GM21423 (cell line): ENCODE results near the gene ADAM12.

Experiments used
- ATAC-seq: cut with Tn5 transposase; IDR thresholded peaks from one replicate; pipeline ENCODE4 v1.9.1; 2021; ENCODE audit warnings: mild to moderate bottlenecking, moderate library complexity; ENCODE audit not compliant: unreplicated experiment

Gene ADAM12

DNA sequence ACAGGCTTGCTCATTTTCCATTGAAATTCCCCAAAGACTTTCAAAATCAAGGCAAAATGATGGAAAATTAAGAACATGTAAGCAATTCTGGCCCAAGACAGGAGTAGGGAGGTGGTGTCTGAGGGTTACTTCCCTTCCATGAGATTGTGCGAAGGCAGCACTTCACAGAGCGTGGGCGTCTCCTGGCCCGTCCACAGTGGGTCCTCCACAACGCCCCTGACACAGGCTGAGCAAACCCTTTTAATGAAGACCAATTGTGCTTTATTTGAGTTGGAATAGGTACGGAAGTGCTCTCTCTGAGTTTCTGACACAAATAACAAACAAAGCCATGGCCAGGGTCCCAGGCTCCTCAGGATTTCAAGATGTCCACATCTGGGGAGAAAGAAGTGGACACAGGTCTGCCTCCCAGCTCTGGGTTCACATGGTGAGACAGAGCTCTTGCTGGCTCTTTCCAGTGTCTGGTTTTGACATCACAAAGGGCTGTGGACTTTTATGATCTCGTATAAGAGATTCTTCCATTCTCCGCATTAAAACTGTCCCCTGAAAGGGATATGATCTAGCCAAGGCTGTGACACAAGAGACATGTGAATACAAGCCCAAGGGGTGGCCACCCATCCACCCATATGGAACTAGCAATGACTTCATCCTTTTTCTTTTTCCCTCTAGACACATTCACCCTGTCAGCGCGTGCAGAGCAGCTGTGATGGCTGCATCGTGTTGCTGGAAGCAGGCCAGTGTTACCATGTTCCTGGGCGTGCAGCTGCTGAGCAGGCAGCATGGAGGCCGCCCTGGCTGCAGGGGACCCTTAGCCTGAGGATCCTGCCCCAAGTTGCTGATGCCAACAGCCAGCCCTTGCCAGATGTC is 145.6 kb downstream of the ADAM12 start:
- ATAC-seq, result no peak

DNA sequence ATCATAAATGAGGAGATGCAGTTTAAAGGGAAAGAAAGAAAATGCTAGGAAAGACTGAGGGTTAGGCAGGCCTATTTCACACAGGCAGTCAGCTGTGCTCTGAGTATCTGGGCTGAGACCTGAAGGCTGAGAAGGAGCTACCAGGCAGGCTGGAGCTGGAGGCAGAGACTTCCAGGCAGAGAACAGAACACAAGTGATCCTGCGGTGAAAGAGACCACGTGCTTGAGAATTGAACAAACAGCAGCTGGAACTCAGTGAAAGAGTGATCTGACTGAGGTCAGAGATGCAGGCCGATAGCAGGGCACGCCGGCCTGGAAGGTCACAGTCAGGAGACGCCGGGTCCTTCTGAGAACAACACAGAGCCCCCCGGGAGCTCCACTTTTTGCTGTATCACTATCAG is 147.8 kb downstream of the ADAM12 start:
- no peak for ATAC-seq

DNA sequence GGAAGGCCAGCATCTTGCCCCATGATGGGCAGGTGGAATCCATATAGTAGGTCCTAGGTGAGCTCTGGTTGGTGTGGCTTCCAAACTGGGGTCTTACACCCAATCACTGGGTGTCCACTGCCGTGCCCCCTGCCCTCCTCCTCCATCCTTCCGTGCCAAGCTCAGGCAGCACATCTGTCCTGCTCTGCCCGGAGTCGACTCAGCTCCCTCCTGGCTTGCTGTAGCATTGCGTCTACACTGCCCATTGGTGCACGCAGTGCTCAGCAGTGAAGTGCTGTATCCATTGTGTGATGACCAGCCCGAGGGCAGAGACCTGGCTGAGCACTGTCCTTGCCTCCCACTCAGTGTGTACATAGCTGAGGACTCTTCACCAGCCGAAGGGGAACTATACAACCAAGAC is 148.4 kb downstream of the ADAM12 start:
- no peak for ATAC-seq

DNA sequence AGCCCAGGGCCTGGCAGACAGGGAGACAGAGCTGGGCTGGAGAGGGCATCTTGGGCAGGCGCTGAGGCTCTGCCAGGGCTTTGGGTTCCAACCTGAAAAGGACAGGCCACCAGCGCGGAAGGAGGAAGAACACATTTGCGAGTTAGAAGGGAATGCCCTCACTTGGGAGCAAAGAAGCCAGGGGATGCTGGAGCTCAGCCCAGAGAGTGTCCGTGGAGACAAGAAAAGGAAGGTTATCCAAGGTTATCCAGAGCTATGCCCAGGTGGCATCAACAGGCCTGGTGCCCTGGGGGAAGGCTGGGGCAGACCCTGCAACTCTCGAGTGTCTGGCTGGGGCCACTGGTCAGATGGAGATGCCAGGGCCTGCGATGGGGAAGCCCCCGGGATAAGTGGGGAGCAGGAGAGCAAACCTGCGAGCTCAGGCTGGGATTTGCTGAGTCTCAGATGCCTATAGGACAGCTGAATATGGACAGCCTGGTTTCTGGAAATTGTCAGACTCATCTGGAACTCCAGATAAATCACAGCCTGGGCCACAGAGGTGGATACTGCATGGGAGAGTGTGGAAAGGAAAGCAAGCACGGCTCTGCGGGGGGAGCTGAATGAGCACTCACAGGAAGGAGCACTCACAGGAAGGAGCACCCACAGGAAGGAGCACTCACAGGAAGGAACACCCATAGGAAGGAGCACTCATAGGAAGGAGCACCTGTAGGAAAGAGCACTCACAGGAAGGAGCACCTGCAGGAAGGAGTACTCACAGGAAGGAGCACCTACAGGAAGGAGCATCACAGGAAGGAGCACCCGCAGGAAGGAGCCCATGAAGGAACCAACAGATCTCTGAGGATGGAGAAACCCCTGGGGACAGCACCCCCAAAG is 152.1 kb downstream of the ADAM12 start:
- no peak for ATAC-seq

DNA sequence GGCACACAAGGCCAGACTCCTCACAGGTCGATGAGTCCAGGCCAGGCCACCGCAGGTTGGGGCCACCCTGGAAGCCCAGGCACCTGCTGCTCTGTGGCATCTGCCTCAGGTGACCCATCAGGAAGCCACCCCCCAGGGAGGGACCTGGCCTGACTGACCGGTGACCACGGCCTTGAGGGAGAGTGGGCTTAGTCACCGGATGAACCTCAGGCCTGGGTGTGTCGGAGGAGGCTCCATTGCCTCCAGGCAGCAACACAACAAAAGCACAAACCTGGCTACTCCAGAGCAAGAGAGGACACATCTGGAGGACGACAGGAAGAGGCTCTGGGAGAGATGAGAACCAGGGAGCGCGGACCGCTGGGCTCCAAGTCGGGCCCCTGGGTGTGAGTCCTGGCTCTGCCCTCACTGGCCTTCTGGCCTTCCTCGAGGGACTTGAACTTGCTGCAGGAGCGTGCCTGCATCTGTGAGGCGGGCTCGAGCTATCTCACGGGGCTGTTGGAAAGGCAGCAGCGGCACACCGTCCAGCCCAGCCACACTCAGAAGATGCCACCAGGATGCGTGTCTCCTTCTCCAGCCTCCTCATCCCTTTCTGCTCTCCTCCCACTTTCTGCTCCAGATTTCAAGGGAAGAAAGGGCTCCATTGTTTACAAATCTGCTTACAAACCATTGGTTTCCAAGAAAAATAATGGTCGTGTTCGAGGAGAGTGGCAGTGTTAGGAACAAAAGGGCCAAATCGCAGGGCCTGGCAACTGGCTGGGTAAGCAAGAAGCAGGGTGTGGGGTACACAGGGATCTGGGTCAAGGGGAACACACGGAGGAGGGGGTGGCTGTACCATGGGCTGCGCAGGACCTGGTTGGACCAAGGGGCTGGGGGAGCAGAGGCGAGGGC is 152.9 kb downstream of the ADAM12 start:
- no peak for ATAC-seq

DNA sequence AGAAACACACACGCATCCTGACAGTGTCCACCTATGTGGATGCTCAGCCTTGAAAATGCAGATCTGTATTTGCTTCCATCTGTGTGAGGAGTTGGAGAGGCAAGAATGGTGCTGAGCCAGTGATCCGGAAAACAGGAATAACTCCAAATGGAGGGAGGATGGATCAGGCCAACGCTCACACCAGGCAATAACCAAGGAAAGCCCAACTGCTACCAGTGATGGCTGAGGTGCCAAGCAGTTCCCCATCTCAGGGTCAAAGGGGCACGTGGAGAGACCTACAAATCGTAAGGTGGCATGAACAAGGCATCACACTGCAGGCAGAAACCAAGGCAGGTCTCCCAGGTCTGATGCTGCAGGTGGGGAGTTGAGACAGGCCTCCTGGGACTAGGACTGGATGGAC is 153.6 kb downstream of the ADAM12 start:
- no peak for ATAC-seq

DNA sequence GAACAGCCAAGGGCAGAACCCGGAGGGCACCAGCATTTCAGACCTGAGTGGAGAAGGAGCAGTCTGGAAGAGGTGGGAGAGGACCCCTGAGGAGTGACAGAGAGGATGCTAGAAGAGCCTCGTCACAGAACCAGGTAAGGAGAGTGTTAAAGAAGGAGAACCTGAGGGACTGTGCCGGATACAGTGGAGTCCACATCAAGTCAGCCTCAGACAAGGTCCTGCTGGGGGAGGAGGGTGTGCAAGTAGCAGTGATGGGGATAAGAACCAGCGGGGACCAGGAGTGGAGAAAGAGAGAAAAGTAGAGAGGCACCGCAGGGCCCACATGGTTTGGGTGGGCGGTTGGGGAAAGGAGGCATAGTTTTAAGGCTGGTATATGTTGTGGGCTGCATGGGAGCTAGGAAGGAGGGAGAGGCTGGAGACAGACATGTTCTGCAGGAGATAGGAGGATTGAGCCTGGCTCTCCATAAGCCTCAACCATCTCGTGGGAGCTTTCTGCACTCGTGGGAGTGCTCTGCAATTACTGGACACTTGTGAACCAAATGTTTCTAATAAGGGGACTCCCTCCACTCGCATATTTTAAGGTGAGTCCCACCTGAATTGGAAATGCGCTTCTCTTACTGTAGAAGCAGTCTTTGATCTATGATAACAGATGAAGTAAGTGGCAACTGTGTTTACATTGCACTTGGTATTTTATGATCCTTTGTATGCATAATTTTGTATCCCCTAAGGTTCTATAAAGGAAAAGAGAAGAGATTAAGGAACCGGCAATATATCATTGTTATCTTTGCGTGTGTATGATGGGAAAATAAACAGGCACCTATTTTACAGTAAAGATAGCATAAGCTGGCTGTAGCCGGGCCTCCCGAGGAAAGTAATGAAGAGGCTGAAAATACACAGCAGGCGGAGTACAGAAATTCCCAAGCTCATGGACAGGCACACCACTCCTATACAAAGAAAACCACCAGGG is 154.8 kb downstream of the ADAM12 start:
- ATAC-seq, result no peak

DNA sequence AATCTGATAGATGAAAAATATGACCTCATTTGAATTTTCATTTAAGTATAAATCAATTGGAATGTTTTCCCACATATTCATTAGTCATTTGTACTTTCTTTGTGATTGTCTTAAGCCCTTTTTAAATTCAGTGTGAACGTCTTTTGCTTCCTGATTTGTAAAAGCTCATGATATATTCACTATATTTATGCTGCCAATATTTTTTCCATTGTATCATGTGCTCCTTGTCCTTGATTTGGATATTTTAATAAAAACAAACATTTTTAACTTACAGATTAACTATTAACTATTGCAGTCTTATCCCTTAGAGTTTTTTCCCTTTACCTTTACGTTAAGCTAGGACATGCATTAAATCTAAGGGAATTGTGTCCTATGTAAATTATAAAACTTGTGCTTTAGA is 157.7 kb downstream of the ADAM12 start:
- no peak for ATAC-seq

DNA sequence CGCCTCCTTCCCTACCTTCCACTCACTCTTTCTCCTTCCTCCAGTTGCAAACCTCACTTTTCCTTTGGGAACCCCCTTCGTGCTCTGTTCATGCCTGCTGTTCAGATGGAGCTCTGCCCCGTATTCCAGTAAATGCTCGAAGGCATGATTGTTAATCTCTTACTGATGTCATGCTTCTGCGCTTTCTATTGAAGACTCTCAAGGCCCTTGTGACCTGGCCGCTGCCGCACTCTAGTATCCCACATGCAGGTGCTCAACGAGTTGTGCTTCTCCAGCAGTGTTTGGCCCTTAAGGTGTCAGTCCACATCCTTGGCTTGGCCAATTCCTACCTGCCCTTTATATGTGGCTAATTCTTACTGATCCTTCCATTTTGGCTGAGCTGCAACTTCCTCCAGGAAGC is 158.6 kb downstream of the ADAM12 start:
- ATAC-seq, result no peak

DNA sequence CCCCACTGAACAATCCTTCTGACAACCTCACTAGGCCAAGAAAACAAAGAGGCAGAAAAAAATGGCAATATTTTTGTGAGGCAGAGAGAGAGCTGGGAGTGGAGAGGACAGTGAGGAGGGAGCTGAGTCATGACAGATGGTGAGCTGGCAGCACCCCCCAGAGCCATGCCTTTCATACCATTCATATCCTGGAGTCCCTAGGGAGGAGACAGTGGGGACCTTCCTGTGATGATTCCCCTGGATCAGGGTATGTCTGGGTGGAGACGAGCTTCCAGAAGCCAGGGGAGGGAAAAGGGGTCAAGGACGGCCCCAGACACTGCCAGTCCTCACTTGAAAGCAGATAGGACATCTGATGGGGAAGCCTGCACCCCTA is 160.5 kb downstream of the ADAM12 start:
- no peak for ATAC-seq

DNA sequence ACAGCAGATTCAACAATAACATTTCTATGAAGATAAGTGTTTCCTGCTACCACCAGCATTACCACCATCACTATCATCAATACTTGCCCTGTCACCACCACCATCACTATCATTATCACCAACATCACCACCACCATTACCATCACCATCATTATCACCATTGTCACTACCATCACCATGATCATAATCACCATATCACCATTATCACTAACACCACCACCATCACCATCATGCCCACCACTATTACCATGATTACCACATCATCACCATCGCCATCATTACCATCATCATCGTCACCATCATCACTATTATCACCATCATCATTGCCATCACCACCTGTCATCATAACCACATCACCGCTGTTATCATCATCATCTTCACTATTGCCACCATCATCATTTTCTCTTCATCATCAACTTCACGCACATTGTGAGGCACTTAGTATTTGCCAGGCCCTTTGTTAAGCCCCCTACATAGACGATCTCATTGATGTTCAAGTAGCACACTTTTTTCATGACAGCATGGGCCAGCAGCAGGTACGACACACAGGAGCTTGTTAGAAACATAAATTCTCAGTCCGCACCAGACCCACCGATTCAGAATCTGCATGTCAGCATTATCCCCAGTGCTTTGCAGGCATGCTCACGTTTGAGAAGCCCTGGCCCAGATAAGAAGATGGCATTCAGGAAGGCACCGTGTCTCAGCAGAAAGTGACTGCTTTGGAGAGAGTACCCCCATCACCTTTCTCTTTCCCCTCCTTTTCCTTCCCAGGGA is 161.1 kb downstream of the ADAM12 start:
- no peak for ATAC-seq

DNA sequence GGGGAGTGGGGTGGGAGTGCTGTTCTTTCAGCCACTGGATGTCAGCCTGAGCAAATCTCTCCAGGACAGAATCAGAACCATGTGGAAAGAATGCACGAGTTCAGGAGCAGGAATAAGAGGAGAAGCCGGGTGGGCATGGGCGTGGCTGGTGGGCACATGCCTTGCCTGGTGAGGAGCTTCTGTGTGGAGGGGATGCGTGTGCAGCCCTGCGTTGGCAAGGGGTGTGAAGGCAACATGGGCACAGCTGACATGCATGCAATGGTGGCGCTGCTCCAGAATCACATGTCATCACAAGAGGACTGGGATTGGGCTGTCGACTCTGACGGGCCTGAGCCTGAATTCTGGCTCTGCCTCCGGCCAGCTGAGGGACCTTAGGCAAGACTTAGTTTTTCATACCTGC is 162.1 kb downstream of the ADAM12 start:
- ATAC-seq, result no peak

DNA sequence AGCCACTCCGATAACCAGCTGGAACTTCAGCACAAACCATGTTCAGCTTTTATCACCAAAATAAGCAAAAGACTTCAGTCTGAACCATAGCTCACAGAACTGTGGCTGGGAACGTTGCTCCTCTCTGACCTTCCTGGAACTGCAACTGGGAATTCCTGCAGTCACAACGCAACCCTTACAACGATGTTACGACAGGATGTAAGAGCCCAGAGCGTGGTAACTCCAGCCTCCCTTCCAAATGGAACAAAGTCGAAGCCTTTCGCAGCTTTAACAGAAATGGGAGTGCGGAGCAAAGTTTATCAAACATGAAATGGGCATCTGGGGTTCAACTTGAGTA is 162.6 kb downstream of the ADAM12 start:
- ATAC-seq, result no peak

DNA sequence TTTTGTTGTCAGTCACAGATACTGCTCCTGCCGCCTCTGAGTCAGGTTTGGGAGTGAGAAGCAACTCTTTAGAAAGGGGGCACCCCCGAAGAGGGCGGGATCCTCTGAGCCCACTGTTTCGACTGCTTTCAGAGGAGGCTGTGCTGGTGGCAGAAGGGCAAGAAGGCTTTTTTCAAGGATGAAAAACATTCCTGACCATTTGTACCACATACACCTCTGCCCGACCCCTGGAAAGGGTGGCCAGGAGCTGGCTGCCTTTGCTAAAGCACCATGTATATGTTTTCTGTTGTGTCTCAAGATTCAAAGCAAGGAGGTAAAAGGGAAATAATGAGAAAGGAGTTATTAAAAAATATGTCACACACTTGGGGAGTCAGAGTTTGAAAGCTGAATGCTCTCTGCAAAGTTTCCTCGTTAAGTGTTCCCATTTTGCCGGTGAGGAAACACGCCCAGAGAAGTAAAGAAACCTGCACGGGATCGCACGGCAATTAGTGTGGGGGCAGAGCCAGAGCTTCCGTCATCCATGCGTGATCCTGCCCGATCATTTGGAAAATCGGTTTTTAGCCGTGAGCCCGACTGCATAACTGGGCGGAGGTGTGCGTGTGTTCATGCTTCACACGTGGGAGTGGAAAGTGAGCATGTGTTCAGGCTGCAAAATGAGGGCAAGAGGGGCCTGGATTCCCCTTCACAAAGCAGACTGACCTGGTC is 163.2 kb downstream of the ADAM12 start:
- no peak for ATAC-seq

DNA sequence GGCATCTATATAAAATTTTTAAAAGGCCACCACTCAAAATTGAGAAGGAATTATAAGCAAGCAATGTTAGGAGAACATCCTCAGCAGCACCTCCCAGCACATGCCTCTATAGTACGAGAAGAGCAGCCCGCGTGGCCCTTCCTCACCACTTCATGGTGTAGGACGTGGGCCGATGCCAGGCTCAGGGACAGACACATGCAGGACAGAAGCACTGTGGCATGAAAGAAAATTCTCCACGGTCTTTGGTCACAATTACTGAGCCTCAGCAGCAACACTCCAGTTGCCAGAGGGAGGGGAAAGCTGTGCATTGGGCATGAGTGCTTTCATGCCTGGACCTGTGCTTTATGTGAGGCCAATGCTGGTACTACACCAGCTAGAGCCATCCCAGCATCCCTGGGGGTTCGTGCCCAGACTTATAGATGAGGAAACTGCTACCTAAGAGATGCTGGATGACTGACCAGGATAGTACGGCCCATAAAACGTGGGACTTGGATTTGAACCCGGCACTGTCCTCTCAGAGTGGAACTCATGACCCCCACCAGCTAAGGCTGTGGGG is 164.7 kb downstream of the ADAM12 start:
- no peak for ATAC-seq

DNA sequence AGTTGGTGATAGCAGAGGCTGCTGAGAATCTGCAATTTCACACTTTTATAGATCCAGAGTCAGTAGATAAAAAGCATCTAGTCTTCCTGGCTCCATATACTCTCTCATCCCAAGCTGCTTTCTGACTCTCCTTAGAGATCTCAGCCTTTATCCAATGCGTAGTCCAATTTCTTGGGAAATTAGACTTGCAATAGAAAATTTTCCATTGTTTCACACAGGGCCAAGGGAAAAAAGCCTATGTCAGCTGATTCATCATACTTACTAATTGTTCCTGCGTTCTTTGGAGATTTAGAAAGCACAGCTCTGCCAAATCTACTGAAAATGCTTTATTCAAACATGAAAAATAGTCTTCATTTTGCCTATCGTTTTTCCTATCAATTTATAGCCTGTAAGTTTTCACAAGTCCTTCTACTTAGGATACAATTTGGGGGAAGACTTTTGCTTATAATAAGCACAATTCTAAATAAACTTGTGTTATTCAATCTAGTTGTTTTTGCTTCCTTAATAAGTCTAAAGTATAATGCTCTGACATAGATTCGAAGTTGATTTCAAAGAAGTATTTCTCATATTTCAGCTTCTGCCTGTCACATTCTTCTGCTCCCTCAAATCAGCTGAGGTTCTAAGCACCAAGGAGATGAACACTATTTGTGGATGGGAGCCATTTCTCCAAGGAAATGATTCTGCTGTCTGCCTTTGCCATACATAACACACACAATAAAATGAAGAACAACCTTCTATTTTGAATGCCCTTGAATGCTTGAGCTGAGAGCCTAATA is 165.4 kb downstream of the ADAM12 start:
- no peak for ATAC-seq

DNA sequence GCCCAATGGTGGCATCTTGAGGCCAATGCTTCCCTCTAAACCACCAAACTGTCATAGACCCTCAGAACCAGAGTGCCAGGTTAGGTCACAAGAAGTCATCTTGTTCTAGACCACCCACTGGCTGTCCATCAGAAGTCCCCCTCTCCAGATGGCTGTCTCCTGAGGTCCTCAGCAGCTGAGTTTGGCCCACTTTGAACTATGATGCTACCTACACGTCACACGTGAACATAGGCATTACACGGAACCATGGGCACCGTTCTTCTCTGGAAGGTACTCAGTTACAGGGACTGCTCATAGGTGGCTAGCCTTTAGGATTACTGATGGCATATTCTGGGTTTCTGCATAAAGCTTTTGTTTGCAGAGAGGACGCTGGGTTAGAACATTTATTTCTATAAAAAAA is 166.4 kb downstream of the ADAM12 start:
- ATAC-seq, result no peak
